ENCODE data around the gene KCP. TPM values are rescaled to one million over a fixed set of nuclear protein-coding genes. Genes with fewer than 3 reads are reported as not detected.

KCP gene
- total and polyA plus RNA-seq, 2 donors (not counting 1 experiment from before 2014, with no cell fraction given): 2.3 to 3.8 TPM

DNA sequence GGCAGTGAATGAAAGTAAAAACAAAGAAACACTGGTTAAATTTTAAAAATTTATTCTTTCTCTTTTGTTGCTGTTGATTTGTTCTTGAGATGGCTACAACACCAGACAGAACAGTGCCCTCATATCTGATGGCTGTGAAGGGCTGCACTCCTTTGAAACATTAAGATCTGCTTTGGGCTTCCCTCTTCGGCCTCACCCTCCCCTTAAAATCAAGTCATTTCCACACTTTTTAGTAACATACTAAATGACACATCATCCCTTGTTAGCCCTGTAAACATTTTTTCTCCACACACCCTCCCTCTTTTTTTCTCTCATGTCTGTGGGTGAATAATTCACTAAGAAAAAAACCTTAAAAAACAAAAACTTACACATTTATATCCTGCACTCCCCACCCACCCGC, 43.6 kb upstream of the KCP start:
- Histone ChIP-seq H3K4me1 (ENCODE audit: control insufficient read depth in 2 of 2, insufficient read depth in 2 of 2, low read length in 2 of 2) (peaks cover 17 to 21% of the 10 kb centered on the region in 2 donors), H3K9me3 (ENCODE audit: control extremely low read depth in 1 of 3, control insufficient read depth in 2 of 3, insufficient read depth in 1 of 3, low read length in 2 of 3) (no peaks in the 10 kb centered on the region), H3K9ac (ENCODE audit: low read length) (no peak overlapping the region), H3K27me3 (replicated peaks in 1 of 4; ENCODE audit: control extremely low read depth in 1 of 4, control insufficient read depth in 3 of 4, insufficient read depth in 4 of 4, low read length in 3 of 4) (no peaks in the 10 kb centered on the region), H2AFZ (ENCODE audit: insufficient read depth, low read depth, low read length, poor library complexity, severe bottlenecking) (no peak overlapping the region), H3K4me2 (replicated peaks; ENCODE audit: low read depth, low read length, poor library complexity, severe bottlenecking) (peak overlapping the region; percentile 15), H3K27ac (ENCODE audit: low read length in 2 of 2) (peak overlapping the region; percentile 85 to 92), H4K20me1 (ENCODE audit: control insufficient read depth, insufficient read depth, low read length, poor library complexity, severe bottlenecking) (no peaks in the 10 kb centered on the region), H3K36me3 (replicated peaks in 1 of 2; ENCODE audit: control extremely low read depth in 1 of 2, control insufficient read depth in 1 of 2, extremely low read depth in 1 of 2, insufficient read depth in 2 of 2, low read length in 1 of 2) (peaks cover 25 to 55% of the 10 kb centered on the region in 2 experiments), H3K79me2 (ENCODE audit: control insufficient read depth, insufficient read depth, low read length) (no peaks in the 10 kb centered on the region), H3K4me3 (ENCODE audit: control extremely low read depth in 1 of 5, extremely low read depth in 1 of 5, insufficient read depth in 1 of 5, low read depth in 2 of 5, low read length in 4 of 5) (no peak overlapping the region)
- no peak for TF ChIP-seq EZH2 (IDR thresholded peaks at IDR 0.05; ENCODE audit: borderline replicate concordance, insufficient read depth, low read depth, low read length, poor library complexity, severe bottlenecking)
- TF ChIP-seq, protein P1, sequence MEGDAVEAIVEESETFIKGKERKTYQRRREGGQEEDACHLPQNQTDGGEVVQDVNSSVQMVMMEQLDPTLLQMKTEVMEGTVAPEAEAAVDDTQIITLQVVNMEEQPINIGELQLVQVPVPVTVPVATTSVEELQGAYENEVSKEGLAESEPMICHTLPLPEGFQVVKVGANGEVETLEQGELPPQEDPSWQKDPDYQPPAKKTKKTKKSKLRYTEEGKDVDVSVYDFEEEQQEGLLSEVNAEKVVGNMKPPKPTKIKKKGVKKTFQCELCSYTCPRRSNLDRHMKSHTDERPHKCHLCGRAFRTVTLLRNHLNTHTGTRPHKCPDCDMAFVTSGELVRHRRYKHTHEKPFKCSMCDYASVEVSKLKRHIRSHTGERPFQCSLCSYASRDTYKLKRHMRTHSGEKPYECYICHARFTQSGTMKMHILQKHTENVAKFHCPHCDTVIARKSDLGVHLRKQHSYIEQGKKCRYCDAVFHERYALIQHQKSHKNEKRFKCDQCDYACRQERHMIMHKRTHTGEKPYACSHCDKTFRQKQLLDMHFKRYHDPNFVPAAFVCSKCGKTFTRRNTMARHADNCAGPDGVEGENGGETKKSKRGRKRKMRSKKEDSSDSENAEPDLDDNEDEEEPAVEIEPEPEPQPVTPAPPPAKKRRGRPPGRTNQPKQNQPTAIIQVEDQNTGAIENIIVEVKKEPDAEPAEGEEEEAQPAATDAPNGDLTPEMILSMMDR (IDR thresholded peaks at IDR 0.05): no peak
- ATAC-seq (ENCODE audit: low read depth) (no peak), DNase-seq (no peak)
- Mint-ChIP-seq H3K4me3 (peak overlapping the region; percentile 60), H3K4me1 (peaks cover 49% of the 10 kb centered on the region), H3K27ac (peak overlapping the region; percentile 95), H3K9me3 (ENCODE audit: insufficient read depth) (no peaks in the 10 kb centered on the region), H3K27me3 (no peaks in the 10 kb centered on the region)
- POLR2A ChIA-PET: interaction anchor here (0.9 to 1.6 kb wide), 4 partner anchors 9 to 14 kb away, joined by 3 to 15 read pairs (median 7); no protein-coding TSS in a partner anchor
- CTCF ChIA-PET: interaction anchor here (0.9 to 4.1 kb wide), 10 partner anchors 9 to 137 kb away, joined by 3 to 26 read pairs (median 4); no protein-coding TSS in a partner anchor
- no CpG with 5 or more reads among the region's 2 CpGs for WGBS (ENCODE audit: insufficient coverage)
- intact Hi-C loops (cut with micrococcal nuclease): loop anchor here (2.0 kb wide), 3 partner anchors 15 to 49 kb away; no protein-coding TSS in a partner anchor

DNA sequence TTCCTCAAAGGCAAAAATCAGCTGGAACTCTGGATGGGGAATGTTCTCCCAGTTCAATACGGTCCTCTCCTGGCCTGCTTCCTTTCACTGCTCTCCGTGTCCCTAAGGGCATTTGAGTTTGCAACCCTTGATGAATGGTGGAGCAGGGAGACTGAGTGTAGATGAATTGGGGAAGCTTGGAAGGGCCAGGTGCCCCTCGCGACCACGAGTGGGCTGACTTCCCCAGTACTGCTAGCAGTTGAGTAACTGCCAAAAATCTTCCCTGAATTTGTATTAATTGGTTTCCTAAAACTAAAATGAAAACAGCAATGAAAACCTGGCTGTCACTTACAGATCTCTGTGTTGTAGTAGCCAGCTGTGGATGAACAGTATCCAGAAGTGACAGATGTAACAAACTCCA, 40.8 kb upstream of the KCP start:
- Mint-ChIP-seq H3K27ac (peak overlapping the region; percentile 68), H3K4me1 (peaks cover 44% of the 10 kb centered on the region), H3K4me3 (no peak overlapping the region), H3K27me3 (no peaks in the 10 kb centered on the region), H3K9me3 (ENCODE audit: insufficient read depth) (no peaks in the 10 kb centered on the region)
- Histone ChIP-seq H4K20me1 (ENCODE audit: control insufficient read depth, insufficient read depth, low read length, poor library complexity, severe bottlenecking) (peaks cover 7% of the 10 kb centered on the region), H3K27me3 (replicated peaks in 1 of 4; ENCODE audit: control extremely low read depth in 1 of 4, control insufficient read depth in 3 of 4, insufficient read depth in 4 of 4, low read length in 3 of 4) (no peaks in the 10 kb centered on the region), H2AFZ (ENCODE audit: insufficient read depth, low read depth, low read length, poor library complexity, severe bottlenecking) (no peak overlapping the region), H3K36me3 (replicated peaks in 1 of 2; ENCODE audit: control extremely low read depth in 1 of 2, control insufficient read depth in 1 of 2, extremely low read depth in 1 of 2, insufficient read depth in 2 of 2, low read length in 1 of 2) (peaks cover 12 to 61% of the 10 kb centered on the region in 2 experiments), H3K4me3 (ENCODE audit: control extremely low read depth in 1 of 5, extremely low read depth in 1 of 5, insufficient read depth in 1 of 5, low read depth in 2 of 5, low read length in 4 of 5) (no peak overlapping the region), H3K4me1 (ENCODE audit: control insufficient read depth in 2 of 2, insufficient read depth in 2 of 2, low read length in 2 of 2) (peaks cover 17 to 28% of the 10 kb centered on the region in 2 donors), H3K4me2 (replicated peaks; ENCODE audit: low read depth, low read length, poor library complexity, severe bottlenecking) (no peak overlapping the region), H3K27ac (ENCODE audit: low read length in 2 of 2) (no peak overlapping the region), H3K9me3 (ENCODE audit: control extremely low read depth in 1 of 3, control insufficient read depth in 2 of 3, insufficient read depth in 1 of 3, low read length in 2 of 3) (no peaks in the 10 kb centered on the region), H3K9ac (ENCODE audit: low read length) (no peak overlapping the region), H3K79me2 (ENCODE audit: control insufficient read depth, insufficient read depth, low read length) (peaks cover 4% of the 10 kb centered on the region)
- intact Hi-C loops (cut with micrococcal nuclease): no loop called here
- POLR2A ChIA-PET: no interaction called here
- TF ChIP-seq, protein P1 (IDR thresholded peaks at IDR 0.05): no peak
- no peak for TF ChIP-seq EZH2 (IDR thresholded peaks at IDR 0.05; ENCODE audit: borderline replicate concordance, insufficient read depth, low read depth, low read length, poor library complexity, severe bottlenecking)
- DNase-seq: no peak
- no peak for ATAC-seq (ENCODE audit: low read depth)
- CTCF ChIA-PET: interaction anchor here (1.4 to 4.6 kb wide), 2 partner anchors 11 to 68 kb away, joined by 5 to 17 read pairs; no protein-coding TSS in a partner anchor
- 100% methylated on average over 2 of the region's 5 CpGs for WGBS (ENCODE audit: insufficient coverage)
